ENCODE measurements around the gene TBCA.
"Not testable (repeated sequence)": the region's sequence is repeated elsewhere in the genome, so short reads cannot be mapped to it uniquely, and the experiment has no call there.

The TBCA gene

GRCh38 chr5:77772729-77773128, 3.4 kb downstream of the TBCA start:
- peak in 1 of 3 donors; percentile 14 for DNase-seq

DNA sequence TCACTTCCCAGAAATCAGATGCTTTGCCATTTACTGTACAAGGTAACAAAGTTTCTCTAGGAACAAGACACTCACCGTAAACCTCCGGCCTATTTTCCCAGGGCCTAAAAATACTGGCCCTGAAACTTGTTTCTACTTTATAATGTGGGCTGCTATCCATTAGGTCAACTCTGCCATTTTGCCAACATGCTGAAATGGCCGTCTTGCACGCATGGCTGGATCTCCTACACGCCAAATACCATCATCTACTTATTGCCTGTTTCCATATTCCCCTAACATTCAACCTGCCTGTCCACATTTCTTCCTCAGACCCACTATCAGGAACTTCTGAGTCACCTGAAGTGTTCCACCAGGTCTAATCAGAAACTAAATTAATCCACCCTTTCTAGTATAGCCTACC, 4.7 kb downstream of the TBCA start:
- no peak for DNase-seq

DNA sequence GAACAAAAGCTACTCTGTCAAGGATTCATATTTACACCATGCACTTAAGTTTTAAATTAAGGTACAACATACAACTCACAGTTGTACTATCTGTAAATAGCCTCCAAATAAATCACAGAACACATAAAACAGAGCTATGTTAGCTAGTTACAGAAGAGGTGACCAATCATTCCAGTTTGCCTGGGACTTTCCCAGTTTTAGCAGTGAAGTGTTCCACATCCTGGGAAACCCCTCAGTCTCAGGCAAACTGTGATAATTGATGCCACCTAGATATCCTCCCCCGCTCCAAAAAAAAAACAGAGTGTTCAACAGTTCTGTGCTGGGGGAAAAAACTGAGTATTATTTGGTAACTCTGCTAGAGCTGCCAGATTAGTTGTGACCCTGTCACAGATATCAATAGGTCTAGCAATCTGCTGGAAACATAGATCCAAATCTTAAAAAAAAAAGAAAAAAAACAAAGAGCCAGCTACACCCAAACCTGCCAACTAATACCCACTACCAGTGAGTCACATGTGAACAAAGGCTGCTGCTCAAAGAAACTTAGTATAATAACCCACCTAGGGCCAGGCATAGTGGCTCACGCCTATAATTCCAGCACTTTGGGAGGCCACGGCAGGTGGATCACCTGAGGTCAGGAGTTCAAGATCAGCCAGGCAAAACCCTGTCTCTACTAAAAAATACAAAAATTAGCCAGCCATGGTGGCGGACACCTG, 5.7 kb downstream of the TBCA start:
- peak; percentile 56 to 71 (median 60) for DNase-seq

- DNase-seq, result no peak
Observed at GRCh38 chr5:77768978-77769377, 7.2 kb downstream of the TBCA start.

- no peak for DNase-seq
Observed at GRCh38 chr5:77767301-77767700, 8.8 kb downstream of the TBCA start.

GRCh38 chr5:77761606-77762005, 14.5 kb downstream of the TBCA start:
- DNase-seq, result no peak

- no peak for DNase-seq
Observed at GRCh38 chr5:77758141-77758938, 17.8 kb downstream of the TBCA start.

DNA sequence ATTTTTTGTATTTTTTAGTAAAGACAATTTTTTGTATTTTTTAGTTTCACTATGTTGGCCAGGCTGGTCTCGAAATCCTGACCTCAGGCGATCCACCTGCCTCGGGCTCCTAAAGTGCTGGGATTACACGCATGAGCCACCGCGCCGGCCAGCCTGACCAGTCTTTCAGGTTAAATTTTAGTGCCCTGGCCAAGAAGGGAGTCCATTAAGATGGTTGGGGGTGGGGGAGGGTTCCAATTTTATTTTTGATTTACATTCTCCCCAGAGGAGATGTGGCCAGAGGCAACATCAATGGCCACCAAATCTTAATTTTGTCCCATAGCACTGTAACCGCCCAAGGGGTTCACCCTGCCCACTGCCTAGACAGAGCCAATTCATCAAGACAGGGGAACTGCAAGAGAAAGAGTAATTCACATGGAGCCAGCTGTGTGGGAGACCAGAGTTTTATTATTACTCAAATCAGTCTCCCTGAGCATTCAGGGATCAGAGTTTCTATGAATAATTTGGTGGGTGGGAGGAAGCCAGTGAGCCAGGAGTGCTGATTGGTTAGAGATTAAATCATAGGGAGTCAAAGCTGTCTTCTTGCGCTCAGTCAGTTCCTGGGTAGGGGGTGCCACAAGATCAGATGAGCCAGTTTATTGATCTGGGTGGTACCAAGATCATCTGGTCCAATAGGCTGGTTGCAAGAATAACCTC, 24.7 kb downstream of the TBCA start:
- no peak for DNase-seq

GRCh38 chr5:77750928-77751327, 25.2 kb downstream of the TBCA start:
- not testable (repeated sequence) for DNase-seq

DNA sequence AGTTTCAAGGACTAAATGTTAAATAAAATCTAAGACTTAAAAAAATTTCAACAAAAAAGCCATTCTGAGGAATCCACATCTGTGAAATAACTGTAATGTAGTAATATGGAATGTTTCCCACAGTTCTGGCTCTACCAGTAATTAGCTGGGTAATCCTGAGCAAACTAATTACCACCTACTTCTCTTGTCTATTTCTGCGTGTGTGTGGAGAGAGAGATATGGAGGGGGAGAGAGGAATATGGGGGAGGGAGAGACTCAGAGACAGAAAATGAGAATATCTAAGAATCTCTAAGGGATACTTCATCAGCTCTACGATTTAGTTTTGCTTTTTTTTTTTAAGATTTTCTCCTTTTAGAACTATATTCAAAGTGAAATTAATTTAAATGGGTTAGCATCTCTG, 28.0 kb downstream of the TBCA start:
- DNase-seq, result no peak

GRCh38 chr5:77744116-77744515, 32.0 kb downstream of the TBCA start:
- no peak for DNase-seq

DNA sequence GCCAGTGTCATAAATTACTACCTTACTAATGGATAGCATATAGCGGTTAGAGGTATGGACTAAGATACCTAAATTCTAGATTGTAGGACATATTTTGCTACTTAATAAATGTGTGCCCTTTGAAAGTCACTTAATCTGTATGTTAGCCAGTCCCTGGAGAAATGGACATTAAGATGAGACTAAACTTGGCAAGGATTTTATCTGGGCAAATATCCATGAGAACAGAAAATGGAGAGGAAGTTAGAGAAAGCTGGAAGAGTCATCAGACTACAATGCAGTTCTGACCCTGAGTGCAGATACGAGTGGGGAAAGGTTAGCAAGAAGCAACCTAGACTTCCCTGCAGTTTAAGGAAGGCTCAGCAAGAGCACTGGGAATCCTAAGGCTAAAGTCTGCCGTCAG, 33.0 kb downstream of the TBCA start:
- no peak for DNase-seq

DNA sequence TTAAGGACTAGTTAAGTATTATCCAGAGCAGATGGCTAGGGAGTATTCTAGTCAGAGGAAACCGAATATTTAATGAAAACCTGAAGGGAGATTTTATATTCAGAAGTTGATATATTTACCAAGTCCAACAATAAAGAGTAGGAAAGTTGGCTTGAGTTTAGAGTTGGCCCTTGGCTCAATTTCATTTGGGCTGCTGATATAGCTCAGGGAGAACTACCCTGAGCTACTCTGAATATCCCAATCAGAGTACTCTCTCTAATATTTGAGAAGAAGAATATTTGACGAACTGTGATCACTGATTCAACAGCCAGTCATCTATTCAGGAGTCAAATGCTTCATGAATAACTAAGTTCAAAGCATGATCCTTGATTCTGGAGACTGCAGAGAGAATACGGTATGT, 34.5 kb downstream of the TBCA start:
- no peak for DNase-seq

DNA sequence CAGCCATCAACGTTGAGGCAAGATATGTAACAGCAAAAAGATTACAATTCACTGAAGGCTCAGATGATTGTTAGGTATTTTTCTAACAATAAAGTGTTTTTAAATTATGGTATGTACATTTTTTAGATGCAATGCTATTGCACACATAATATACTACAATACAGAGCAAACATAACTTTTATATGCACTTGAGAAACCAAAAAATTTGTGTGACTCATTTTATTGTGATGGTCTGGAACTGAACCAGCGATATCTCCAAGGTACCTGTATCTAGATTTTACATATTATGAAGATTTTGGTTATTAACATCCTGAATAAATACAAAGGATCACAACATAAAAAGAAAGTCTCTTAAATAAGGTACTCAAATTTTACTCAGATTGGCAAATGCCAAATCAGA, 41.3 kb downstream of the TBCA start:
- no peak for DNase-seq

DNA sequence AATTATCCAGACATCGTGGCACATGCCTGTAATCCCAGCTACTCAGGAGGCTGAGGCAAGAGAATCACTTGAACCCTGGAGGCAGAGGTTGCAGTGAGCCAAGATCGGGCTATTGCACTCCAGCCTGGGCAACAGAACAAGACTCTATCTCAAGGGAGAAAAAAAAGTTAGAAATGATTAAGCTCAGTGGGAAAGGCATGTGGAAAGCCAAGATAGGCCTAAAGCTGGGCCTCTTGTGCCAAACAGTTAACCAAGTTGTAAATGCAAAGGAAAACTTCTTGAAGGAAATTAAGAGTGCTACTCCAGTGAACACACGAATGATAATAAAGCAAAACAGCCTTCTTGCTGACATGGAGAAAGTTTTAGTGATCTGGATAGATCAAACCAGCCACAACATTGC, 43.0 kb downstream of the TBCA start:
- no peak for DNase-seq

GRCh38 chr5:77727190-77727589, 48.9 kb downstream of the TBCA start:
- DNase-seq, result no peak

- no peak for DNase-seq
Observed at GRCh38 chr5:77725616-77726015, 50.5 kb downstream of the TBCA start.

DNA sequence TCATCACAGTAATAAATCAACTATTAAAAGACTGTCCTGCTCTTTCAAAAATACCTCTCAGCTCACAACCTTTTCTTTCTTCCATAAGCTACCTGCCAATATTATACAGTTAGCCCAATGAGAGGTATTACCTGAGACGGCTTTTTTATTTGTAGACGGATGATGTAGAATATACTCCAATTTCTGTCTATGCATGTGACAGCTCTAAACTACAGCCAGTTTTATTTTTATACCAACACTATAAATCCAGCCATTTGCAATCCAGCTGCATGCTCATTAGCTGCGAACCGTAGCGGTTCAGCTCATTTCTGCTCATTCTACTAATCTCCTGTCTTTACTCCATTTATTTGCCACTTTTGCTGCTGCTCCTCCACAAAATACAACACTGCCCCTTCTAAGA, 51.2 kb downstream of the TBCA start:
- no peak for DNase-seq

- no peak for DNase-seq
Observed at GRCh38 chr5:77719666-77720363, 56.3 kb downstream of the TBCA start.

DNA sequence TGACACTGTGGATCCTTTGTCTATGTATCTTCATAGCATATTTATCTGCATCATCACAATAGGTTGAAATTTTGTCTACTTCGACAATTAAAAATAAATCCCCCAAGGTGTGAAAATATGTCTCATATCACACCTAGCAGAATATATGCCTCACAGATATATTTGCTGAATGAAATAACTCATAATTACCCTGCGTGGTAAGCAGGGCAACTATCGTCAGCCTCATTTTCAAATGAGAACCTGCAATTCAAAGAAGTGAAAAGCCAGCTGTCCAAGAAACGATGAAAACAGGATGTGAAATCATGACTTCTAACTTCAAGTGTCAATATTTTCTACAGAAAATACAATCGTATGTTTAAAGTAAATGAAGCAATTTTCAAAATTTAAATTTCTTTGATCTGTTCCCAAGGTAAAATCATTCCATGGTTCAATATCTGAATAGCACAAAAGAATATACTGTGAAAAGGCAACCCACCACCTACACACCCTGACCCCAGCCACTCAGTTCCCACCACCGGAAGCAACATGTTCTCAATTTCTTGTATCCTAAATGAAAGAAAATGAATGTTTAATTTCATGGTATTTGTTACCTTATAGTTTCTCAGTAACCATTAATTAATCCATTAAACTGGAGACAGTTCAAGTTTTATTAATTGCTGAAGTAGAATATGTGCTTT, 57.1 kb downstream of the TBCA start:
- DNase-seq, result no peak

DNA sequence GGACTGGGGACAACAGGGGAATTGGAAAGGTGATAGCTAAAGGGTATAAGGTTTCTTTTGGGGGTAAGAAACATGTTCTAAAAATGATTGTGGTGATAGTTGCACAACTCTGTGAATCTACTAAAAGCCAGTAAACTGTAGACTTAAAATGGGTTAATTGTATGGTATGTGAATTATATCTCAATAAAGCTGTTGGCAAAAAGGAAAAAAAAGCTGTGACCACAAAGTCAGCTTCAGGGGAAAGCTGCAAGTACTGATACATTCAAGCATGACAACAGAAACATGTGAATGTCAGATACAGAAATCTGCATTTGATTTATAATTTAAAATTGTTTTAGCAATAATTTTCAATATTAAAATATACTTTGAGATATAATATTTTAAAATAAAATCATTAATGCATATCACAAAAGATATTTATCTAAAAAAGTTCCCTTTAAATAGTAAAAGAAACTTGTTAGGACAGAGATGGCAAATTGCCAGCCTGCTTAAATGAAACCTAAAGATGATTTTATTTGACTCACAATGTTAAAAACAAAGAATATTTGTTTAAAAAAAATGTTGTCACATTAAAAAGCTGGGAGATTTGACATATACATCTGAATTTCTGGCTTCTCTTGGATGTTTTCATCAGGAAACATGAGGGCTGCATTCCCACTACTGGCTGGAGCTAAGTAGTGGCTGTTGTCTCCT, 66.0 kb downstream of the TBCA start:
- DNase-seq, result peak in 2 of 3 donors; percentile 7 to 10

DNA sequence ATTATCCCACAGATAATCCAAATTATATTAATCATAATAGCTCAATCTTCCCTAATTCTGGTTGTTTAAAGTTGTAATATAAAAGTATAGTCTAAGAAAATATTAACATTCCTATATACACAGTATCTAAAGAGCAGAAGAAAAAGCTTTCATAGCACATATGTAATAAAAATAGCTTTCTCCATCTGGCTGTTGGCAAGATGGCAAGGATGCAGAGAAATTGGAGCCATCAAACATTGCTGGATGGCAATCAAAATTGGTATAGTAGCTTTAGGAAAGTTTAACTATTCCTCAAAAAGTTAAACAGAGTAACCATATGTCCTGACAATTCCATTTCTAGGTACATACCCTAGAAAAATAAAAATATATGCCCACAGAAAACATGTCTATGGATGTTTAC, 66.8 kb downstream of the TBCA start:
- no peak for DNase-seq

Data from suppressor macrophage treated with lipopolysaccharide for 1 hour (primary cell).